H1 (cell line): ENCODE results near the gene ZC3H14. TPM values are rescaled to one million over a fixed set of nuclear protein-coding genes. Genes with fewer than 3 reads are reported as not detected.

Experiments used
- CTCF ChIA-PET: fragments of 300-600 bp; sonication (Branson Sonifier 250); formaldehyde crosslinking; loops from one replicate; lab custom pipeline; 2021; ENCODE audit not compliant: partially characterized antibody; lab: Charles Lee
- POLR2A ChIA-PET: fragments of 300-600 bp; sonication (Branson Sonifier 250); formaldehyde crosslinking; loops from one replicate; lab custom pipeline; 2021; ENCODE audit warnings: inconsistent platforms; ENCODE audit not compliant: partially characterized antibody; lab: Charles Lee
- DNase-seq, 2 experiments: peaks; one replicate each; pipeline versions ENCODE4 v3.0.0 to v3.0.0-alpha.2; 2010 to 2022; ENCODE audit warnings: low spot score in 2 of 2, low read depth in 1 of 2, mixed read lengths in 1 of 2
- FAIRE-seq: peaks from 2 replicates; lab custom pipeline; 2011; peaks lifted over from hg19 to GRCh38; lab: Jason Lieb, UNC
- H2AFZ ChIP-seq: 2 replicates; pipeline ENCODE4 v1.8.1; 2012; ENCODE audit warnings: low read length, inconsistent platforms
- H2AK5ac ChIP-seq: 2 replicates; pipeline ENCODE4 v1.6.1; 2013; ENCODE audit warnings: low read depth, low read length
- H2BK120ac ChIP-seq: replicated peaks from 2 replicates; pipeline ENCODE3; 2013; ENCODE audit warnings: low read depth, low read length, inconsistent platforms
- H2BK12ac ChIP-seq: 2 replicates; pipeline ENCODE4 v1.6.1; 2013; ENCODE audit warnings: low read depth, low read length
- H2BK15ac ChIP-seq: 2 replicates; pipeline ENCODE4 v1.6.1; 2013; ENCODE audit warnings: low read length
- H2BK20ac ChIP-seq: 2 replicates; pipeline ENCODE4 v1.6.1; 2013; ENCODE audit warnings: low read length
- H2BK5ac ChIP-seq: 2 replicates; pipeline ENCODE4 v1.6.1; 2013; ENCODE audit warnings: low read depth, low read length
- H3K14ac ChIP-seq: 2 replicates; pipeline ENCODE4 v1.6.1; 2013; ENCODE audit warnings: inconsistent platforms; ENCODE audit not compliant: insufficient read length
- H3K18ac ChIP-seq: 2 replicates; pipeline ENCODE4 v1.6.1; 2013; ENCODE audit warnings: low read length; ENCODE audit errors: extremely low read depth
- H3K23ac ChIP-seq: 2 replicates; pipeline ENCODE4 v1.6.1; 2013; ENCODE audit warnings: inconsistent platforms; ENCODE audit not compliant: insufficient read length
- H3K23me2 ChIP-seq: 2 replicates; pipeline ENCODE4 v1.6.1; 2013; ENCODE audit warnings: low read depth, low read length
- H3K27ac ChIP-seq: 2 replicates; pipeline ENCODE4 v1.6.1; 2011; ENCODE audit warnings: low read depth, low read length, inconsistent platforms
- H3K27me3 ChIP-seq, 4 experiments: replicated peaks in 1 of 4; 1 replicate in 1 of 4; 2 replicates in 3 of 4; pipeline versions ENCODE4 v1.6.1 to v1.8.1; 2011 to 2013; ENCODE audit warnings: low read length in 3 of 4, mild to moderate bottlenecking in 3 of 4, inconsistent platforms in 2 of 4, mixed read lengths in 2 of 4, moderate library complexity in 1 of 4; ENCODE audit not compliant: control insufficient read depth in 3 of 4, insufficient read depth in 3 of 4; ENCODE audit errors: extremely low read depth in 1 of 4
- H3K36me3 ChIP-seq, 4 experiments: 2 replicates each; pipeline versions ENCODE4 v1.6.1 to v1.8.1; 2011 to 2013; ENCODE audit warnings: mild to moderate bottlenecking in 4 of 4, low read length in 3 of 4, moderate library complexity in 2 of 4, control low read depth in 1 of 4, inconsistent platforms in 1 of 4; ENCODE audit not compliant: insufficient read depth in 4 of 4, control insufficient read depth in 2 of 4
- H3K4ac ChIP-seq: replicated peaks from 2 replicates; pipeline ENCODE3; 2013; ENCODE audit warnings: low read length, low read depth, mixed read lengths, inconsistent platforms; ENCODE audit not compliant: insufficient read length
- H3K4me1 ChIP-seq, 4 experiments: replicated peaks in 1 of 4; 1 replicate in 1 of 4; 2 replicates in 3 of 4; pipeline versions ENCODE4 v1.6.1 to v1.8.1; 2011 to 2013; ENCODE audit warnings: low read length in 3 of 4, inconsistent platforms in 2 of 4, mixed read lengths in 1 of 4; ENCODE audit not compliant: insufficient read depth in 4 of 4, control insufficient read depth in 3 of 4
- H3K4me2 ChIP-seq, 2 experiments: 2 replicates each; pipeline versions ENCODE4 v1.6.1 to v1.8.1; 2011 to 2013; ENCODE audit warnings: low read depth in 2 of 2, low read length in 2 of 2, control low read depth in 1 of 2, inconsistent platforms in 1 of 2, mild to moderate bottlenecking in 1 of 2; ENCODE audit not compliant: insufficient read depth in 1 of 2
- H3K4me3 ChIP-seq, 4 experiments: fragments of 200-600, 300-600 bp in 1 of 4; sonication (generic), shearing (Covaris generic), sonication (Bioruptor Twin) in 1 of 4; 2 replicates each; pipeline versions ENCODE4 v1.5.1 to v1.8.1; 2011 to 2016; ENCODE audit warnings: low read length in 4 of 4, low read depth in 3 of 4, control low read depth in 2 of 4, inconsistent platforms in 2 of 4, mild to moderate bottlenecking in 2 of 4, mixed read lengths in 1 of 4, moderate library complexity in 1 of 4; ENCODE audit not compliant: insufficient read depth in 2 of 4; ENCODE audit errors: extremely low read depth in 1 of 4
- H3K56ac ChIP-seq: replicated peaks from 2 replicates; pipeline ENCODE3; 2013; ENCODE audit warnings: low read depth, mild to moderate bottlenecking, mixed read lengths, low read length, inconsistent platforms; ENCODE audit not compliant: insufficient read length
- H3K79me1 ChIP-seq: 2 replicates; pipeline ENCODE4 v1.6.1; 2013; ENCODE audit warnings: low read depth, low read length, control low read depth
- H3K79me2 ChIP-seq, 2 experiments: 2 replicates each; pipeline versions ENCODE4 v1.6.1 to v1.8.1; 2012 to 2013; ENCODE audit warnings: low read length in 2 of 2, mild to moderate bottlenecking in 2 of 2, inconsistent platforms in 1 of 2; ENCODE audit not compliant: insufficient read depth in 2 of 2, control insufficient read depth in 1 of 2
- H3K9ac ChIP-seq, 4 experiments: replicated peaks in 1 of 4; 1 replicate in 1 of 4; 2 replicates in 3 of 4; pipeline versions ENCODE4 v1.6.1 to v1.8.1; 2011 to 2013; ENCODE audit warnings: low read depth in 3 of 4, low read length in 3 of 4, control low read depth in 2 of 4, mild to moderate bottlenecking in 2 of 4, moderate library complexity in 2 of 4, inconsistent platforms in 1 of 4; ENCODE audit errors: extremely low read depth in 1 of 4
- H3K9me3 ChIP-seq, 2 experiments: 2 replicates each; pipeline versions ENCODE4 v1.6.1 to v1.8.1; 2012 to 2013; ENCODE audit warnings: mild to moderate bottlenecking in 2 of 2, moderate library complexity in 2 of 2, control low read depth in 1 of 2, inconsistent platforms in 1 of 2, low read depth in 1 of 2, low read length in 1 of 2, mixed read lengths in 1 of 2; ENCODE audit not compliant: insufficient read depth in 2 of 2
- H4K20me1 ChIP-seq, 2 experiments: replicated peaks in 1 of 2; 2 replicates each; pipeline versions ENCODE3 to v1.8.1; 2011 to 2013; ENCODE audit warnings: inconsistent platforms in 2 of 2, low read length in 2 of 2, mild to moderate bottlenecking in 1 of 2; ENCODE audit not compliant: insufficient read depth in 2 of 2, control insufficient read depth in 1 of 2
- H4K5ac ChIP-seq: 2 replicates; pipeline ENCODE4 v1.6.1; 2013; ENCODE audit warnings: low read length, low read depth, mixed read lengths, inconsistent platforms; ENCODE audit not compliant: insufficient read length
- H4K8ac ChIP-seq: 2 replicates; pipeline ENCODE4 v1.8.0; 2013; ENCODE audit warnings: mild to moderate bottlenecking, moderate library complexity, low read length, inconsistent platforms; ENCODE audit not compliant: insufficient read depth; ENCODE audit errors: extremely low read depth
- H4K91ac ChIP-seq: replicated peaks from 2 replicates; pipeline ENCODE3; 2013; ENCODE audit warnings: low read length, mixed read lengths, inconsistent platforms; ENCODE audit not compliant: insufficient read length
- ASH2L ChIP-seq: fragments of 200-600, 300-600 bp; sonication (generic); IDR thresholded peaks from one replicate; pipeline ENCODE4 v1.7.1; 2017; ENCODE audit warnings: low read length
- BACH1 ChIP-seq: IDR thresholded peaks from 2 replicates; pipeline ENCODE4 v1.6.1; 2012; ENCODE audit warnings: low read length, improper control_type of control experiment
- BRCA1 ChIP-seq: IDR thresholded peaks from 2 replicates; pipeline ENCODE4 v1.6.1; 2012; ENCODE audit warnings: low read depth, low read length, improper control_type of control experiment
- CBX8 ChIP-seq: fragments of 300-800, 300-1000 bp; sonication (generic); IDR thresholded peaks from 2 replicates; pipeline ENCODE4 v1.7.1; 2016; ENCODE audit warnings: low read depth, low read length, borderline replicate concordance
- HDAC6 ChIP-seq: IDR thresholded peaks from one replicate; pipeline ENCODE4 v1.7.1; 2012; ENCODE audit warnings: low read depth, mild to moderate bottlenecking, inconsistent platforms, low read length, moderate library complexity
- RAD21 ChIP-seq, 2 experiments: IDR thresholded peaks in 1 of 2; conservative IDR thresholded peaks in 1 of 2; 2 replicates each; pipeline ENCODE4 v1.6.1; 2011; ENCODE audit warnings: low read depth in 2 of 2, low read length in 2 of 2, improper control_type of control experiment in 1 of 2, inconsistent platforms in 1 of 2, mild to moderate bottlenecking in 1 of 2, moderate library complexity in 1 of 2
- SP4 ChIP-seq: IDR thresholded peaks from 2 replicates; pipeline ENCODE4 v1.6.1; 2012; ENCODE audit warnings: low read length, inconsistent platforms
- WGBS, 2 experiments: shearing (Covaris generic) in 1 of 2; methylation state at CpG; one replicate each; pipeline versions ENCODE4 v1.1.6 to v1.1.7; 2013 to 2015; ENCODE audit warnings: low lambda C conversion rate in 2 of 2, mixed read lengths in 2 of 2, inconsistent platforms in 1 of 2, low coverage in 1 of 2, missing lambda C conversion rate in 1 of 2; ENCODE audit not compliant: insufficient replicate concordance in 2 of 2, insufficient coverage in 1 of 2, insufficient read length in 1 of 2; ENCODE audit errors: extremely low coverage in 1 of 2, missing lambda C conversion rate in 1 of 2; 5-methylcytosine and 5-hydroxymethylcytosine counted together
- polyA plus RNA-seq, 7 experiments: library from polyadenylated mRNA; depleted of rRNA in 3 of 7; stranded (reverse) in 5 of 7; unstranded in 2 of 7; fragments of >200 nt in 5 of 7; fragments of 200-250 nt in 2 of 7; gene quantifications; 1 replicate in 5 of 7; 2 replicates in 1 of 7; 4 replicates in 1 of 7; pipeline versions ENCODE4 v1.2.1 to v1.2.3, GENCODE V29; 2011 to 2013; ENCODE audit warnings: missing spikeins in 2 of 7, mixed read lengths in 2 of 7
- total RNA-seq: library from RNA; stranded (reverse); fragmentation: NEBNext Ultra II Directional; extraction: Animal tissue kit (Norgen Biotek cat#: 25700); gene quantifications from 2 replicates; pipeline ENCODE4 v1.2.1, GENCODE V29; 2021
- TF ChIP-seq, protein P1 (sequence below), 3 experiments: IDR thresholded peaks; 1 replicate in 2 of 3; 2 replicates in 1 of 3; pipeline versions ENCODE4 v1.5.1 to v1.6.1; 2011; ENCODE audit warnings: low read length in 3 of 3, mild to moderate bottlenecking in 3 of 3, inconsistent platforms in 2 of 3, low read depth in 1 of 3, moderate library complexity in 1 of 3; ENCODE audit not compliant: insufficient read depth in 1 of 3; ENCODE audit errors: control extremely low read depth in 1 of 3

Gene ZC3H14
- total and polyA plus RNA-seq, 2 of the 8 experiments (the other 6 are each of a cell fraction or from before 2014, with no cell fraction given), result 86.0 to 99.1 TPM

- peaks cover 0 to 2% of the 10 kb centered on the region in 2 experiments for H4K20me1 ChIP-seq
- H3K23me2 ChIP-seq, result no peaks in the 10 kb centered on the region
- no peak overlapping the region for H3K27ac ChIP-seq
- H2BK5ac ChIP-seq, result no peak overlapping the region
- H3K79me1 ChIP-seq, result no peaks in the 10 kb centered on the region
- DNase-seq (no peak), FAIRE-seq (no peak)
- peaks cover 0 to 4% (median 1%) of the 10 kb centered on the region in 4 experiments; a peak in 1 of 7 replicates for H3K4me1 ChIP-seq
- no peak overlapping the region for H4K8ac ChIP-seq
- ChIA-PET CTCF (interaction anchor here (1.5 to 1.7 kb wide), 2 partner anchors 12 to 14 kb away, joined by 3 to 4 read pairs; no protein-coding TSS in a partner anchor), POLR2A (no interaction called here)
- H3K14ac ChIP-seq, result no peak overlapping the region
- H3K36me3 ChIP-seq, result peaks cover 0 to 5% (median 2%) of the 10 kb centered on the region in 4 experiments; a peak in 3 of 8 replicates
- H3K18ac ChIP-seq, result no peak overlapping the region
- no peak overlapping the region for H4K91ac ChIP-seq
- H2AK5ac ChIP-seq, result no peak overlapping the region
- no peak overlapping the region for H2BK12ac ChIP-seq
- no peak overlapping the region for H3K4me2 ChIP-seq
- TF ChIP-seq, protein P1, sequence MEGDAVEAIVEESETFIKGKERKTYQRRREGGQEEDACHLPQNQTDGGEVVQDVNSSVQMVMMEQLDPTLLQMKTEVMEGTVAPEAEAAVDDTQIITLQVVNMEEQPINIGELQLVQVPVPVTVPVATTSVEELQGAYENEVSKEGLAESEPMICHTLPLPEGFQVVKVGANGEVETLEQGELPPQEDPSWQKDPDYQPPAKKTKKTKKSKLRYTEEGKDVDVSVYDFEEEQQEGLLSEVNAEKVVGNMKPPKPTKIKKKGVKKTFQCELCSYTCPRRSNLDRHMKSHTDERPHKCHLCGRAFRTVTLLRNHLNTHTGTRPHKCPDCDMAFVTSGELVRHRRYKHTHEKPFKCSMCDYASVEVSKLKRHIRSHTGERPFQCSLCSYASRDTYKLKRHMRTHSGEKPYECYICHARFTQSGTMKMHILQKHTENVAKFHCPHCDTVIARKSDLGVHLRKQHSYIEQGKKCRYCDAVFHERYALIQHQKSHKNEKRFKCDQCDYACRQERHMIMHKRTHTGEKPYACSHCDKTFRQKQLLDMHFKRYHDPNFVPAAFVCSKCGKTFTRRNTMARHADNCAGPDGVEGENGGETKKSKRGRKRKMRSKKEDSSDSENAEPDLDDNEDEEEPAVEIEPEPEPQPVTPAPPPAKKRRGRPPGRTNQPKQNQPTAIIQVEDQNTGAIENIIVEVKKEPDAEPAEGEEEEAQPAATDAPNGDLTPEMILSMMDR (IDR thresholded peaks at IDR 0.05; ENCODE audit: control extremely low read depth in 1 of 3, insufficient read depth in 1 of 3, low read depth in 1 of 3, low read length in 3 of 3), result peak in 1 of 3 experiments; percentile 18; a peak in 1 of 4 replicates
- no peak for TF ChIP-seq SP4
- TF ChIP-seq ASH2L, result no peak
- TF ChIP-seq CBX8, result no peak
- no peak for TF ChIP-seq BRCA1
- TF ChIP-seq BACH1, result no peak
- TF ChIP-seq HDAC6, result no peak
- peak in 1 of 2 experiments; percentile 7; a peak in 2 of 4 replicates for TF ChIP-seq RAD21 (IDR thresholded peaks at IDR 0.05 in 1 of 2, conservative IDR thresholded peaks at IDR 0.05 in 1 of 2; ENCODE audit: low read depth in 2 of 2, low read length in 2 of 2)
- no peak overlapping the region for H2BK20ac ChIP-seq
- no peak overlapping the region for H3K9ac ChIP-seq
- no peaks in the 10 kb centered on the region for H3K9me3 ChIP-seq
- H3K56ac ChIP-seq, result no peak overlapping the region
- no peak overlapping the region for H3K23ac ChIP-seq
- no peak overlapping the region for H4K5ac ChIP-seq
- 0 out of 4 replicates have a peak, but pooled peaks cover 0 to under 1% of the 10 kb centered on the region in 2 experiments for H3K79me2 ChIP-seq
- H2AFZ ChIP-seq, result no peak overlapping the region
- no peaks in the 10 kb centered on the region for H3K27me3 ChIP-seq
- H2BK15ac ChIP-seq, result no peak overlapping the region
- H3K4ac ChIP-seq, result no peak overlapping the region
- no peak overlapping the region for H2BK120ac ChIP-seq
- no peak overlapping the region for H3K4me3 ChIP-seq
- WGBS, 2 experiments, result 91% methylated on average over 4 of the region's 4 CpGs; no CpG with 5 or more reads in 1 of the 2 experiments
These were observed 27.7 kb upstream of the ZC3H14 start for GRCh38 chr14:88535149-88535548.
